NCI-H1105 (cell line): ENCODE results near the gene CRAT.
"Not testable (repeated sequence)": the region's sequence is repeated elsewhere in the genome, so short reads cannot be mapped to it uniquely, and the experiment has no call there.

Experiments used
- DNase-seq: peaks from one replicate; lab custom pipeline; 2025; lab: John Stamatoyannopoulos, UW

CRAT gene

GRCh38 chr9:129138476-129139232 lies 28.1 kb upstream of the CRAT start:
- no peak for DNase-seq

GRCh38 chr9:129138144-129138462 lies 27.5 kb upstream of the CRAT start:
- no peak for DNase-seq

GRCh38 chr9:129137292-129138143 lies 26.9 kb upstream of the CRAT start:
- DNase-seq: no peak

GRCh38 chr9:129136446-129137035 lies 25.9 kb upstream of the CRAT start:
- DNase-seq: no peak

GRCh38 chr9:129135476-129135875 lies 24.9 kb upstream of the CRAT start:
- DNase-seq: no peak

GRCh38 chr9:129133082-129133481 lies 22.5 kb upstream of the CRAT start:
- no peak for DNase-seq

GRCh38 chr9:129131300-129132145 lies 20.9 kb upstream of the CRAT start:
- peak; percentile 55 for DNase-seq

- no peak for DNase-seq
Measured at GRCh38 chr9:129130791-129131190, 20.2 kb upstream of the CRAT start.

- DNase-seq: not testable (repeated sequence)
Measured at GRCh38 chr9:129130271-129130670, 19.7 kb upstream of the CRAT start.

GRCh38 chr9:129128689-129129088 lies 18.1 kb upstream of the CRAT start:
- no peak for DNase-seq

GRCh38 chr9:129126749-129127618 lies 16.4 kb upstream of the CRAT start:
- DNase-seq: no peak

GRCh38 chr9:129125478-129125877 lies 14.9 kb upstream of the CRAT start:
- no peak for DNase-seq

- DNase-seq: no peak
Measured at GRCh38 chr9:129124506-129125069, 14.0 kb upstream of the CRAT start.

GRCh38 chr9:129122976-129123375 lies 12.4 kb upstream of the CRAT start:
- not testable (repeated sequence) for DNase-seq

GRCh38 chr9:129122133-129122532 lies 11.5 kb upstream of the CRAT start:
- no peak for DNase-seq

GRCh38 chr9:129121483-129121882 lies 10.9 kb upstream of the CRAT start:
- DNase-seq: no peak

GRCh38 chr9:129118799-129119198 lies 8.2 kb upstream of the CRAT start:
- DNase-seq: no peak

GRCh38 chr9:129113645-129114304 lies 3.2 kb upstream of the CRAT start:
- DNase-seq: no peak

- not testable (repeated sequence) for DNase-seq
Measured at GRCh38 chr9:129112526-129112925, 1.9 kb upstream of the CRAT start.

GRCh38 chr9:129111528-129112151 lies 1.0 kb upstream of the CRAT start:
- no peak for DNase-seq
